Measurements from ENCODE around the gene PANX1. TPM values are rescaled to one million over a fixed set of nuclear protein-coding genes. Genes with fewer than 3 reads are reported as not detected.

The PANX1 gene
- total RNA-seq, 1 experiment from 2014 or later = 37.5 TPM

GRCh38 chr11:94193288-94193687 lies 64.6 kb downstream of the PANX1 start:
- Histone ChIP-seq H4K91ac (ENCODE audit: insufficient read length, low read depth, low read length) (no peak overlapping the region), H3K4me2 (ENCODE audit: insufficient read depth, insufficient read length, low read length) (no peak overlapping the region), H4K20me1 (ENCODE audit: control insufficient read depth, insufficient read depth, insufficient read length) (no peaks in the 10 kb centered on the region), H2BK15ac (ENCODE audit: low read depth, low read length) (no peak overlapping the region), H3K14ac (ENCODE audit: insufficient read depth, low read length) (no peak overlapping the region), H3K23ac (ENCODE audit: insufficient read length, low read depth, low read length) (no peak overlapping the region), H3K56ac (ENCODE audit: insufficient read length, low read depth, low read length) (no peak overlapping the region), H2BK120ac (ENCODE audit: low read depth, low read length, poor library complexity, severe bottlenecking) (no peak overlapping the region), H3K9me3 (ENCODE audit: control insufficient read depth, low read depth, low read length) (no peaks in the 10 kb centered on the region), H2BK5ac (ENCODE audit: insufficient read length, low read length) (no peak overlapping the region), H3K18ac (ENCODE audit: insufficient read length, low read depth, low read length) (no peak overlapping the region), H2BK20ac (ENCODE audit: low read depth, low read length, poor library complexity, severe bottlenecking) (no peak overlapping the region), H3K9ac (ENCODE audit: extremely low read depth, insufficient read length, low read length) (no peak overlapping the region), H3K27me3 (ENCODE audit: insufficient read depth, low read length) (no peaks in the 10 kb centered on the region), H2BK12ac (ENCODE audit: insufficient read length, low read depth, low read length) (no peak overlapping the region), H4K5ac (ENCODE audit: insufficient read length, low read depth, low read length) (no peak overlapping the region), H3K79me2 (ENCODE audit: insufficient read depth, low read length) (no peaks in the 10 kb centered on the region), H2AK5ac (ENCODE audit: insufficient read length, low read length) (no peak overlapping the region), H4K8ac (replicated peaks; ENCODE audit: insufficient read length, low read depth, low read length) (no peak overlapping the region), H3K27ac (ENCODE audit: insufficient read length, low read depth, low read length) (no peak overlapping the region), H3K23me2 (ENCODE audit: insufficient read length, low read depth, low read length, poor library complexity, severe bottlenecking) (no peaks in the 10 kb centered on the region), H3K79me1 (ENCODE audit: insufficient read depth, low read depth, low read length, poor library complexity, severe bottlenecking) (no peaks in the 10 kb centered on the region), H3T11ph (ENCODE audit: low read length) (no peak overlapping the region), H3K4me1 (ENCODE audit: insufficient read depth, low read length) (peaks cover 5% of the 10 kb centered on the region; the same call in 1 of the 2 replicates), H2AFZ (ENCODE audit: low read length) (no peak overlapping the region), H3K4ac (ENCODE audit: low read depth, low read length) (no peak overlapping the region)
- Mint-ChIP-seq H3K4me1 (peaks cover 9 to 13% of the 10 kb centered on the region in 2 experiments), H3K27ac (no peak overlapping the region), H3K36me3 (ENCODE audit: insufficient read depth in 1 of 3, low read depth in 3 of 3) (peaks cover 0 to 3% (median 0%) of the 10 kb centered on the region in 3 experiments; a peak in 3 of 7 replicates), H3K4me3 (no peak overlapping the region), H3K27me3 (ENCODE audit: low read depth) (no peaks in the 10 kb centered on the region), H3K9me3 (peaks cover 3 to 4% of the 10 kb centered on the region in 2 experiments; a peak in 1 of 5 replicates)
- no peak for TF ChIP-seq CTCF (conservative IDR thresholded peaks at IDR 0.05)
- DNase-seq = no peak
- no CpG with 5 or more reads among the region's 1 CpG for WGBS (ENCODE audit: extremely low coverage, insufficient read length, low lambda C conversion rate)

Measured in H9 (cell line).